Rectal smooth muscle tissue (tissue), 1 donor: Measurements from ENCODE around the gene ARHGEF4.

Experiments
- H3K27ac ChIP-seq: one replicate; pipeline ENCODE4 v1.7.0; 2013; ENCODE audit warnings: low read depth, low read length, inconsistent platforms
- H3K27me3 ChIP-seq: one replicate; pipeline ENCODE4 v1.7.0; 2013; ENCODE audit warnings: low read length; ENCODE audit not compliant: control insufficient read depth, insufficient read depth
- H3K36me3 ChIP-seq: one replicate; pipeline ENCODE4 v1.7.0; 2013; ENCODE audit warnings: low read length; ENCODE audit not compliant: control insufficient read depth, insufficient read depth
- H3K4me1 ChIP-seq: one replicate; pipeline ENCODE4 v1.7.0; 2013; ENCODE audit warnings: low read length; ENCODE audit not compliant: control insufficient read depth, insufficient read depth
- H3K4me3 ChIP-seq: one replicate; pipeline ENCODE4 v1.7.0; 2013; ENCODE audit warnings: low read length
- H3K9ac ChIP-seq: one replicate; pipeline ENCODE4 v1.7.0; 2013; ENCODE audit warnings: low read length

The ARHGEF4 gene

GRCh38 chr2:130823171-130823885 lies 13.4 kb upstream of the ARHGEF4 start:
- no peaks in the 10 kb centered on the region for H3K27me3 ChIP-seq
- no peak overlapping the region for H3K4me3 ChIP-seq
- H3K9ac ChIP-seq: no peak overlapping the region
- no peaks in the 10 kb centered on the region for H3K36me3 ChIP-seq
- no peak overlapping the region for H3K27ac ChIP-seq
- peaks cover 10% of the 10 kb centered on the region for H3K4me1 ChIP-seq

- no peak overlapping the region for H3K27ac ChIP-seq
- H3K9ac ChIP-seq: no peak overlapping the region
- no peaks in the 10 kb centered on the region for H3K36me3 ChIP-seq
- no peaks in the 10 kb centered on the region for H3K27me3 ChIP-seq
- H3K4me1 ChIP-seq: peaks cover 10% of the 10 kb centered on the region
- no peak overlapping the region for H3K4me3 ChIP-seq
These were observed 12.7 kb upstream of the ARHGEF4 start for GRCh38 chr2:130823886-130824491.

DNA sequence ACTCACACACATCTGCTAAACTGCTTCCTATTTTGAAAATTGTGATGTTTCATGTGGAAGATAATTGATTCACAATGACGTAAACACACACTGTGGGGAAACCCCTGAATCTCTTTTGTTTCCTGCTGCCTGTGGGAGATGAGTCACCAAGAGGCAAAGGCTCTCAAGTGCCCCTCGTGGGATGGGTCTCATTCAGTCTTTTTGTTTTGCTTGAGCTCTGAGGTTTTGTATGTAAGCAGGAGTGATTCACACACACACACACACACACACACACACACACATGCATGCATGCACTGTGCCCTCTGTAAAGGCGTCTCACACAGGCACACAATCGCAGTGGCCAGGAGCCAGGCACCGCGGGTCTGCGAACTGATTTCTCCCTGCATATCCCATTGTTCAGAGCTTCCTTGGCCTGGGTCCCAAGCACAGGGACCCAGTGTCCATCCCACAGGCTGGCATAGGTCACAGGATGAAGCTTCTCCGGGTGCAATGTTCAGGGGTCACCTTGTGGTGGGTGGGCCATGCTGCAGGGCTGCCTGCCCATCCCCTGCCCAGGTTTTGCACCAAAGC lies 12.1 kb upstream of the ARHGEF4 start:
- H3K4me1 ChIP-seq: peaks cover 9% of the 10 kb centered on the region
- no peak overlapping the region for H3K4me3 ChIP-seq
- H3K9ac ChIP-seq: no peak overlapping the region
- H3K36me3 ChIP-seq: no peaks in the 10 kb centered on the region
- no peaks in the 10 kb centered on the region for H3K27me3 ChIP-seq
- H3K27ac ChIP-seq: no peak overlapping the region

- H3K4me1 ChIP-seq: peaks cover 2% of the 10 kb centered on the region
- no peaks in the 10 kb centered on the region for H3K27me3 ChIP-seq
- H3K4me3 ChIP-seq: no peak overlapping the region
- no peak overlapping the region for H3K27ac ChIP-seq
- H3K36me3 ChIP-seq: no peaks in the 10 kb centered on the region
- no peak overlapping the region for H3K9ac ChIP-seq
These were observed 11.3 kb upstream of the ARHGEF4 start for GRCh38 chr2:130825231-130825965.

DNA sequence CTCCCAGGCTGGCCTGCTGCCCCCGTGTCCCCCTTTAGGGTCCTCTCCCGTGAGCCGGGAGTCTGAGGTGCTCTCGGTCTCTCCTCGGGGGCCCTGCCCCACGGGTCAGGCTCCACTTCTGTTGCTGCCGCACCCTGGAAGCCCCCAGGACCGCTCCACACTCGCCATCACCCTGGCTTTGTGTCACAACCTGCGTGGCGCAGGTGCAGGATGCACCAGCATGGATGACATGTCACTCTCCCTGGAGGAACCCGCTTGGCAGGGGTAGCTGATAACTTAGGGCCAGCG lies 10.8 kb upstream of the ARHGEF4 start:
- Histone ChIP-seq H3K4me1 (no peaks in the 10 kb centered on the region), H3K9ac (no peak overlapping the region), H3K4me3 (no peak overlapping the region)

DNA sequence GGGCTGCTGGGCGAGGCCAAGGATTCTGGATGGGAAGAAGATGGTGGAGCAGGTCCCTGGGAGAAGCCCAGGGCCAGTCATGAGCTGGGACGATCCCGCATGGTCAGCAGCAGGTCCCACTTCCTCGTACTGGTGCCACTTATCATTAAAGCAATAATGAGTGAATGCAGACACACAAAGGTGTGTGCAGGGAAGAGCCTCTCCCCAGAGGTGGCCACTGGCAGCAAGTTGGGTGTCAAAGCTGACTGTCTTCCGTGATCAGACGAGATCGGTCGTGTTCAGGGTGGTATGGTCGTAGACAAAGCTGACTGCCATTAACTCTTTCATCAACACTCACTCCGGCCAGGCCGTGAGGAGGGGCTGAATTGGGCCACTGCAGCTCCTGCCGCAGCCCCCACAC lies 10.3 kb upstream of the ARHGEF4 start:
- no peak overlapping the region for H3K9ac ChIP-seq
- H3K27ac ChIP-seq: no peak overlapping the region
- no peaks in the 10 kb centered on the region for H3K27me3 ChIP-seq
- H3K4me1 ChIP-seq: no peaks in the 10 kb centered on the region
- H3K4me3 ChIP-seq: no peak overlapping the region
- no peaks in the 10 kb centered on the region for H3K36me3 ChIP-seq

More for the DNA sequence above, 10.8 kb upstream of the ARHGEF4 start:
- H3K27ac ChIP-seq: no peak overlapping the region
- H3K36me3 ChIP-seq: no peaks in the 10 kb centered on the region
- H3K27me3 ChIP-seq: no peaks in the 10 kb centered on the region

GRCh38 chr2:130826821-130827501 lies 9.8 kb upstream of the ARHGEF4 start:
- Histone ChIP-seq H3K4me1 (no peaks in the 10 kb centered on the region), H3K9ac (no peak overlapping the region), H3K27me3 (no peaks in the 10 kb centered on the region), H3K4me3 (no peak overlapping the region), H3K36me3 (no peaks in the 10 kb centered on the region), H3K27ac (no peak overlapping the region)

DNA sequence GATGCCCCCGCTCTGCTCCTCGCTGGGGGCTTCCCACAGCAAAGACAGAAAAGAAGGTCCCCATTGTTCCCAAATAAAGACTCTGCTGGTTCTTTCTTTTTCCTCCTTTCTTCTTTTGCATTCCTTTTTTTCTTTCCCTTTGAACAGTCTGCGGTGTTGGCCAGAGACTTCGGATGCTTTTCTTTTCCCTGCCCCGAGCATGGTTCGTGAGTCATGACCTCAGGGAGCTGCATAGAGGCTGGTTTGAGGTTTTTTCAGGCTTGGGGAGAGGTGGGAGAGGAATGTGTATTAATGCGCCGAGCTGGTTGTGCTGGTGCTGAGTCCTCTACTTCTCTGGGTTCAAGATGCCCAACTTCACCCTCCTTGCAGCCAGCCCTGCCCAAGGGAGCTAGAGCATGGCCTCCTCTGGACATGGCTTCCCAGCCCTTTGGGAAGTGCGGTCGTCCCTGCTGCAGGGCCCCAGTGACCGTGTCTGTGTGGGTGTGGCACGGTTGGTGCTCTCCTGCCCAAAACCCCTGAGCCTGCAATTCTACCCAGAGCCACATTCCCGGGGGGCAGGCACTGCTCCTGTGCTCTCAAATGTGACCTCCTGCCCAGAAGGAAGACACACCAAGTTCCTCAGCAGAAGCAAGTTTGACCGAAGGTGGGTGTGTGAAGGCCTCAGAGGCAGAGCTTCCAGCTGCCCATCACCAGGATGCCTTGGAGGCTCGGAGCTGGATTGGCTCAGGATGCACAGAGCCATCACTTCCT lies 9.0 kb upstream of the ARHGEF4 start:
- Histone ChIP-seq H3K27ac (no peak overlapping the region), H3K27me3 (no peaks in the 10 kb centered on the region), H3K9ac (no peak overlapping the region), H3K4me3 (no peak overlapping the region), H3K4me1 (no peaks in the 10 kb centered on the region), H3K36me3 (no peaks in the 10 kb centered on the region)

- Histone ChIP-seq H3K36me3 (no peaks in the 10 kb centered on the region), H3K4me1 (no peaks in the 10 kb centered on the region), H3K27me3 (no peaks in the 10 kb centered on the region), H3K27ac (no peak overlapping the region), H3K9ac (no peak overlapping the region), H3K4me3 (no peak overlapping the region)
These were observed 8.3 kb upstream of the ARHGEF4 start for GRCh38 chr2:130828461-130828860.

GRCh38 chr2:130829015-130829414 lies 7.7 kb upstream of the ARHGEF4 start:
- H3K9ac ChIP-seq: no peak overlapping the region
- no peak overlapping the region for H3K27ac ChIP-seq
- no peak overlapping the region for H3K4me3 ChIP-seq
- no peaks in the 10 kb centered on the region for H3K4me1 ChIP-seq
- H3K27me3 ChIP-seq: no peaks in the 10 kb centered on the region
- H3K36me3 ChIP-seq: no peaks in the 10 kb centered on the region

DNA sequence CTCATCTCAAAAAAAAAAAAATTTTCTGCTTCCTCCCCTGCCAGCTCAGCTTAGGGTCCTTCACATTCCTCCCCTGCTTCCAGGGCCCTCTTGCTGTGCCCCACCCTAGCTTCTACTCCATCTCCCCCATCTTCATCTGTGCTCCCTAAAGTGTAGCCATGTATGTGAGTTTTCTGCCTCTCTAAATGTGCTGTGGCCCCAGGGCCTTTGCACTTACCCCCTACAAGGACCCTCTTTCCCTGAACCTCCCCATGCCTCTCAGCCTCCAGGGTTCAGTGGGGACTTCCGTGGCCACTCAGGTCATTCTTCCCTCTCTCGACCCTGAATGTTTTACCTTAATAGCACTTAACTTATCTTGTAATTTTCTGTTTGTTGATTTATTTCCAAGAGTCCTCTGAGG lies 6.2 kb upstream of the ARHGEF4 start:
- H3K9ac ChIP-seq: no peak overlapping the region
- H3K4me1 ChIP-seq: no peaks in the 10 kb centered on the region
- H3K27ac ChIP-seq: no peak overlapping the region
- H3K4me3 ChIP-seq: no peak overlapping the region
- H3K27me3 ChIP-seq: no peaks in the 10 kb centered on the region
- no peaks in the 10 kb centered on the region for H3K36me3 ChIP-seq

DNA sequence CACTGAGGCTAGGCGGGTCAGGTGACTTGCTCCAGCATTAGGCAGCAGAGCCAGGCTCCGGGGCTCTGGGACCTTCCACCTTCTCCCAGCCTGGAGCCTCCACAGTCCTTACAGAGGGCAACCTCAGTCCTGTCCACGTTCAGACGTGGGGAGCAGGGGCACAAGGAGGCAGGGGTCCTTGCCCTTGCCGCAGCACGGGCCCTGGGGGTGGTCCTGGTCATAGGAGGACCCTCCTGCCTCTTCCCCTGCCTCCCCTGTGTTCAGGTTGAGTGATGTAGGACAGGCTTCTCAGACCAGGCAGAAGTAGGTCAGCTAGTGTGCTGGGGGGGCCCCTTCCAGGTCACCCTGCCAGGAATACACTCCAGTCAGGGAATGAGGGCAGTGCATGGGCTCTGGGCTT lies 5.4 kb upstream of the ARHGEF4 start:
- H3K4me3 ChIP-seq: no peak overlapping the region
- no peak overlapping the region for H3K9ac ChIP-seq
- H3K27me3 ChIP-seq: peaks cover 1% of the 10 kb centered on the region
- H3K27ac ChIP-seq: no peak overlapping the region
- no peaks in the 10 kb centered on the region for H3K4me1 ChIP-seq
- no peaks in the 10 kb centered on the region for H3K36me3 ChIP-seq
